GM19351 (cell line): Measurements from ENCODE around the gene RABGAP1L.

ENCODE experiments used
- ATAC-seq: cut with Tn5 transposase; IDR thresholded peaks from one replicate; pipeline ENCODE4 v1.9.1; 2021; ENCODE audit warnings: mild to moderate bottlenecking, moderate library complexity; ENCODE audit not compliant: unreplicated experiment

The RABGAP1L gene

GRCh38 chr1:174942547-174943255 lies 783.4 kb downstream of the RABGAP1L start:
- no peak for ATAC-seq

GRCh38 chr1:174946031-174946430 lies 786.7 kb downstream of the RABGAP1L start:
- no peak for ATAC-seq

GRCh38 chr1:174949061-174949460 lies 789.7 kb downstream of the RABGAP1L start:
- ATAC-seq, result no peak

GRCh38 chr1:174949645-174950044 lies 790.3 kb downstream of the RABGAP1L start:
- ATAC-seq, result no peak

GRCh38 chr1:174953285-174954072 lies 794.2 kb downstream of the RABGAP1L start:
- peak; percentile 46 for ATAC-seq

GRCh38 chr1:174954073-174954460 lies 794.7 kb downstream of the RABGAP1L start:
- no peak for ATAC-seq

- ATAC-seq, result no peak
These were observed 795.6 kb downstream of the RABGAP1L start for GRCh38 chr1:174954671-174955669.

GRCh38 chr1:174956086-174956485 lies 796.8 kb downstream of the RABGAP1L start:
- ATAC-seq, result no peak

GRCh38 chr1:174956976-174957375 lies 797.7 kb downstream of the RABGAP1L start:
- ATAC-seq, result no peak

- ATAC-seq, result no peak
These were observed 798.5 kb downstream of the RABGAP1L start for GRCh38 chr1:174957829-174958228.

GRCh38 chr1:174958396-174958795 lies 799.1 kb downstream of the RABGAP1L start:
- ATAC-seq, result no peak

GRCh38 chr1:174960362-174960761 lies 801.0 kb downstream of the RABGAP1L start:
- ATAC-seq, result no peak

- no peak for ATAC-seq
These were observed 804.3 kb downstream of the RABGAP1L start for GRCh38 chr1:174963529-174964125.

- no peak for ATAC-seq
These were observed 805.1 kb downstream of the RABGAP1L start for GRCh38 chr1:174964261-174964971.

- no peak for ATAC-seq
These were observed 805.6 kb downstream of the RABGAP1L start for GRCh38 chr1:174964972-174965361.

- no peak for ATAC-seq
These were observed 806.2 kb downstream of the RABGAP1L start for GRCh38 chr1:174965362-174966007.

GRCh38 chr1:174966008-174966572 lies 806.8 kb downstream of the RABGAP1L start:
- ATAC-seq, result no peak

- no peak for ATAC-seq
These were observed 808.8 kb downstream of the RABGAP1L start for GRCh38 chr1:174967845-174968705.
